Endothelial cell of umbilical vein (primary cell): ENCODE measurements around the gene EEF1A1.

Experiments used
- MYC ChIP-seq: IDR thresholded peaks from one replicate; pipeline ENCODE4 v1.6.1; 2011; ENCODE audit warnings: mild to moderate bottlenecking, low read depth, low read length
- POLR2A ChIP-seq: IDR thresholded peaks from 2 replicates; pipeline ENCODE4 v1.6.1; 2012; ENCODE audit warnings: low read depth, mild to moderate bottlenecking, control low read depth, low read length
- POLR2AphosphoS5 ChIP-seq: IDR thresholded peaks from 2 replicates; pipeline ENCODE4 v1.6.1; 2012; ENCODE audit warnings: low read depth, mild to moderate bottlenecking, control low read depth, low read length, moderate library complexity; ENCODE audit not compliant: insufficient read depth
- TF ChIP-seq, protein P1 (sequence below), 2 donors: IDR thresholded peaks; 1 replicate in 1 of 2; 2 replicates in 1 of 2; pipeline ENCODE4 v1.5.1; 2011; ENCODE audit warnings: low read length in 2 of 2, mild to moderate bottlenecking in 2 of 2, moderate library complexity in 2 of 2, control low read depth in 1 of 2, inconsistent platforms in 1 of 2, low read depth in 1 of 2; ENCODE audit not compliant: insufficient read depth in 1 of 2; ENCODE audit errors: extremely low read depth in 1 of 2
- TF ChIP-seq, protein P2 (sequence below): IDR thresholded peaks from 2 replicates; pipeline ENCODE4 v1.6.1; 2011; ENCODE audit not compliant: insufficient read depth, insufficient read length

GRCh38 chr6:73532293-73532692, 11.5 kb upstream of the EEF1A1 start:
- TF ChIP-seq, protein P1, sequence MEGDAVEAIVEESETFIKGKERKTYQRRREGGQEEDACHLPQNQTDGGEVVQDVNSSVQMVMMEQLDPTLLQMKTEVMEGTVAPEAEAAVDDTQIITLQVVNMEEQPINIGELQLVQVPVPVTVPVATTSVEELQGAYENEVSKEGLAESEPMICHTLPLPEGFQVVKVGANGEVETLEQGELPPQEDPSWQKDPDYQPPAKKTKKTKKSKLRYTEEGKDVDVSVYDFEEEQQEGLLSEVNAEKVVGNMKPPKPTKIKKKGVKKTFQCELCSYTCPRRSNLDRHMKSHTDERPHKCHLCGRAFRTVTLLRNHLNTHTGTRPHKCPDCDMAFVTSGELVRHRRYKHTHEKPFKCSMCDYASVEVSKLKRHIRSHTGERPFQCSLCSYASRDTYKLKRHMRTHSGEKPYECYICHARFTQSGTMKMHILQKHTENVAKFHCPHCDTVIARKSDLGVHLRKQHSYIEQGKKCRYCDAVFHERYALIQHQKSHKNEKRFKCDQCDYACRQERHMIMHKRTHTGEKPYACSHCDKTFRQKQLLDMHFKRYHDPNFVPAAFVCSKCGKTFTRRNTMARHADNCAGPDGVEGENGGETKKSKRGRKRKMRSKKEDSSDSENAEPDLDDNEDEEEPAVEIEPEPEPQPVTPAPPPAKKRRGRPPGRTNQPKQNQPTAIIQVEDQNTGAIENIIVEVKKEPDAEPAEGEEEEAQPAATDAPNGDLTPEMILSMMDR (IDR thresholded peaks at IDR 0.05; ENCODE audit: extremely low read depth in 1 of 2, insufficient read depth in 1 of 2, low read depth in 1 of 2, low read length in 2 of 2): no peak
- no peak for TF ChIP-seq POLR2A
- TF ChIP-seq MYC: no peak
- TF ChIP-seq, protein P2, sequence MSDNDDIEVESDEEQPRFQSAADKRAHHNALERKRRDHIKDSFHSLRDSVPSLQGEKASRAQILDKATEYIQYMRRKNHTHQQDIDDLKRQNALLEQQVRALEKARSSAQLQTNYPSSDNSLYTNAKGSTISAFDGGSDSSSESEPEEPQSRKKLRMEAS: no peak
- no peak for TF ChIP-seq POLR2AphosphoS5
